Measurements from ENCODE around the gene CACNB1.

CACNB1 gene

GRCh38 chr17:39225959-39226683 lies 28.7 kb upstream of the CACNB1 start:
- DNase-seq (ENCODE audit: low read depth): no peak

- no peak for DNase-seq (ENCODE audit: low read depth)
Observed at GRCh38 chr17:39225308-39225958, 28.0 kb upstream of the CACNB1 start, which contains the start of gene STAC2. TSS of gene STAC2 (minus strand) at chr17:39225945. CDS start at chr17:39225502, 443 bp downstream.

GRCh38 chr17:39224778-39225307 lies 27.4 kb upstream of the CACNB1 start:
- DNase-seq (ENCODE audit: low read depth): no peak

GRCh38 chr17:39223907-39224777 lies 26.7 kb upstream of the CACNB1 start:
- DNase-seq (ENCODE audit: low read depth): no peak

- no peak for DNase-seq (ENCODE audit: low read depth)
Observed at GRCh38 chr17:39222866-39223834, 25.7 kb upstream of the CACNB1 start.

GRCh38 chr17:39222151-39222550 lies 24.7 kb upstream of the CACNB1 start:
- no peak for DNase-seq (ENCODE audit: low read depth)

GRCh38 chr17:39221572-39221971 lies 24.1 kb upstream of the CACNB1 start:
- no peak for DNase-seq (ENCODE audit: low read depth)

GRCh38 chr17:39219647-39220154 lies 22.2 kb upstream of the CACNB1 start:
- no peak for DNase-seq (ENCODE audit: low read depth)

- DNase-seq (ENCODE audit: low read depth): no peak
Observed at GRCh38 chr17:39218906-39219305, 21.4 kb upstream of the CACNB1 start.

- no peak for DNase-seq (ENCODE audit: low read depth)
Observed at GRCh38 chr17:39217734-39218369, 20.4 kb upstream of the CACNB1 start.

GRCh38 chr17:39213852-39214251 lies 16.4 kb upstream of the CACNB1 start:
- no peak for DNase-seq (ENCODE audit: low read depth)

- DNase-seq (ENCODE audit: low read depth): no peak
Observed at GRCh38 chr17:39212841-39213480, 15.5 kb upstream of the CACNB1 start.

- no peak for DNase-seq (ENCODE audit: low read depth)
Observed at GRCh38 chr17:39212195-39212810, 14.8 kb upstream of the CACNB1 start.

- DNase-seq (ENCODE audit: low read depth): no peak
Observed at GRCh38 chr17:39210093-39210434, 12.6 kb upstream of the CACNB1 start.

- peak; percentile 57 for DNase-seq (ENCODE audit: low read depth)
Observed at GRCh38 chr17:39209317-39210092, 12.0 kb upstream of the CACNB1 start.

GRCh38 chr17:39208893-39209292 lies 11.4 kb upstream of the CACNB1 start:
- DNase-seq (ENCODE audit: low read depth): no peak

- no peak for DNase-seq (ENCODE audit: low read depth)
Observed at GRCh38 chr17:39208136-39208535, 10.7 kb upstream of the CACNB1 start.

GRCh38 chr17:39205112-39205526 lies 7.7 kb upstream of the CACNB1 start:
- no peak for DNase-seq (ENCODE audit: low read depth)

GRCh38 chr17:39204245-39204644 lies 6.8 kb upstream of the CACNB1 start:
- DNase-seq (ENCODE audit: low read depth): no peak

All from activated T-cell treated with anti-CD3 and anti-CD28 coated beads for 24 hours (primary cell).